ENCODE results near the gene TCEAL4.
A peak's percentile ranks its signal among the peaks of the same experiment; 100 is the strongest.

The TCEAL4 gene

GRCh38 chrX:103554687-103555424, 30.5 kb upstream of the TCEAL4 start:
- H3K27ac ChIP-seq (ENCODE audit: low read depth in 2 of 2, low read length in 2 of 2) = no peak overlapping the region
- peak overlapping the region; percentile 17 to 71 for H3K4me3 ChIP-seq (ENCODE audit: low read length in 2 of 2)
- H3K9me3 ChIP-seq (ENCODE audit: control insufficient read depth in 2 of 2, low read length in 2 of 2) = no peaks in the 10 kb centered on the region
- no peaks in the 10 kb centered on the region for H3K36me3 ChIP-seq (ENCODE audit: control insufficient read depth in 2 of 2, insufficient read depth in 2 of 2, low read length in 2 of 2)
- H3K4me1 ChIP-seq (ENCODE audit: control insufficient read depth in 2 of 2, insufficient read depth in 2 of 2, low read length in 2 of 2) = no peaks in the 10 kb centered on the region
- H3K9ac ChIP-seq (ENCODE audit: low read depth in 1 of 2, low read length in 2 of 2) = no peak overlapping the region
- no peaks in the 10 kb centered on the region for H3K27me3 ChIP-seq (ENCODE audit: control insufficient read depth in 2 of 2, insufficient read depth in 2 of 2, low read length in 2 of 2)

GRCh38 chrX:103556963-103557612, 28.2 kb upstream of the TCEAL4 start:
- Histone ChIP-seq H3K9me3 (ENCODE audit: control insufficient read depth in 2 of 2, low read length in 2 of 2) (no peaks in the 10 kb centered on the region), H3K4me1 (ENCODE audit: control insufficient read depth in 2 of 2, insufficient read depth in 2 of 2, low read length in 2 of 2) (no peaks in the 10 kb centered on the region), H3K27me3 (ENCODE audit: control insufficient read depth in 2 of 2, insufficient read depth in 2 of 2, low read length in 2 of 2) (no peaks in the 10 kb centered on the region), H3K4me3 (ENCODE audit: low read length in 2 of 2) (no peak overlapping the region), H3K36me3 (ENCODE audit: control insufficient read depth in 2 of 2, insufficient read depth in 2 of 2, low read length in 2 of 2) (no peaks in the 10 kb centered on the region), H3K27ac (ENCODE audit: low read depth in 2 of 2, low read length in 2 of 2) (no peak overlapping the region), H3K9ac (ENCODE audit: low read depth in 1 of 2, low read length in 2 of 2) (no peak overlapping the region)

- Histone ChIP-seq H3K27ac (ENCODE audit: low read depth in 2 of 2, low read length in 2 of 2) (no peak overlapping the region), H3K4me1 (ENCODE audit: control insufficient read depth in 2 of 2, insufficient read depth in 2 of 2, low read length in 2 of 2) (no peaks in the 10 kb centered on the region), H3K4me3 (ENCODE audit: low read length in 2 of 2) (no peak overlapping the region), H3K27me3 (ENCODE audit: control insufficient read depth in 2 of 2, insufficient read depth in 2 of 2, low read length in 2 of 2) (no peaks in the 10 kb centered on the region), H3K9me3 (ENCODE audit: control insufficient read depth in 2 of 2, low read length in 2 of 2) (no peaks in the 10 kb centered on the region), H3K36me3 (ENCODE audit: control insufficient read depth in 2 of 2, insufficient read depth in 2 of 2, low read length in 2 of 2) (no peaks in the 10 kb centered on the region), H3K9ac (ENCODE audit: low read depth in 1 of 2, low read length in 2 of 2) (no peak overlapping the region)
These were observed 25.1 kb upstream of the TCEAL4 start for GRCh38 chrX:103560256-103560655.

GRCh38 chrX:103562801-103563200, 22.5 kb upstream of the TCEAL4 start:
- Histone ChIP-seq H3K9me3 (ENCODE audit: control insufficient read depth in 2 of 2, low read length in 2 of 2) (no peaks in the 10 kb centered on the region), H3K9ac (ENCODE audit: low read depth in 1 of 2, low read length in 2 of 2) (no peak overlapping the region)

GRCh38 chrX:103565197-103565596, 20.1 kb upstream of the TCEAL4 start:
- H3K9me3 ChIP-seq (ENCODE audit: control insufficient read depth in 2 of 2, low read length in 2 of 2) = no peaks in the 10 kb centered on the region
- no peaks in the 10 kb centered on the region for H3K36me3 ChIP-seq (ENCODE audit: control insufficient read depth in 2 of 2, insufficient read depth in 2 of 2, low read length in 2 of 2)
- no peak overlapping the region for H3K4me3 ChIP-seq (ENCODE audit: low read length in 2 of 2)
- H3K27ac ChIP-seq (ENCODE audit: low read depth in 2 of 2, low read length in 2 of 2) = no peak overlapping the region
- H3K27me3 ChIP-seq (ENCODE audit: control insufficient read depth in 2 of 2, insufficient read depth in 2 of 2, low read length in 2 of 2) = no peaks in the 10 kb centered on the region
- H3K4me1 ChIP-seq (ENCODE audit: control insufficient read depth in 2 of 2, insufficient read depth in 2 of 2, low read length in 2 of 2) = no peaks in the 10 kb centered on the region
- no peak overlapping the region for H3K9ac ChIP-seq (ENCODE audit: low read depth in 1 of 2, low read length in 2 of 2)

More at GRCh38 chrX:103562801-103563200, 22.5 kb upstream of the TCEAL4 start:
- Histone ChIP-seq H3K4me1 (ENCODE audit: control insufficient read depth in 2 of 2, insufficient read depth in 2 of 2, low read length in 2 of 2) (no peaks in the 10 kb centered on the region), H3K27ac (ENCODE audit: low read depth in 2 of 2, low read length in 2 of 2) (no peak overlapping the region), H3K4me3 (ENCODE audit: low read length in 2 of 2) (no peak overlapping the region), H3K27me3 (ENCODE audit: control insufficient read depth in 2 of 2, insufficient read depth in 2 of 2, low read length in 2 of 2) (no peaks in the 10 kb centered on the region), H3K36me3 (ENCODE audit: control insufficient read depth in 2 of 2, insufficient read depth in 2 of 2, low read length in 2 of 2) (no peaks in the 10 kb centered on the region)

- Histone ChIP-seq H3K27me3 (ENCODE audit: control insufficient read depth in 2 of 2, insufficient read depth in 2 of 2, low read length in 2 of 2) (no peaks in the 10 kb centered on the region), H3K36me3 (ENCODE audit: control insufficient read depth in 2 of 2, insufficient read depth in 2 of 2, low read length in 2 of 2) (no peaks in the 10 kb centered on the region), H3K4me1 (ENCODE audit: control insufficient read depth in 2 of 2, insufficient read depth in 2 of 2, low read length in 2 of 2) (no peaks in the 10 kb centered on the region), H3K9ac (ENCODE audit: low read depth in 1 of 2, low read length in 2 of 2) (no peak overlapping the region), H3K4me3 (ENCODE audit: low read length in 2 of 2) (no peak overlapping the region), H3K9me3 (ENCODE audit: control insufficient read depth in 2 of 2, low read length in 2 of 2) (no peaks in the 10 kb centered on the region), H3K27ac (ENCODE audit: low read depth in 2 of 2, low read length in 2 of 2) (no peak overlapping the region)
These were observed 19.6 kb upstream of the TCEAL4 start for GRCh38 chrX:103565752-103566151.

GRCh38 chrX:103571121-103571520, 14.2 kb upstream of the TCEAL4 start:
- Histone ChIP-seq H3K36me3 (ENCODE audit: control insufficient read depth in 2 of 2, insufficient read depth in 2 of 2, low read length in 2 of 2) (no peaks in the 10 kb centered on the region), H3K27ac (ENCODE audit: low read depth in 2 of 2, low read length in 2 of 2) (no peak overlapping the region), H3K4me1 (ENCODE audit: control insufficient read depth in 2 of 2, insufficient read depth in 2 of 2, low read length in 2 of 2) (no peaks in the 10 kb centered on the region), H3K27me3 (ENCODE audit: control insufficient read depth in 2 of 2, insufficient read depth in 2 of 2, low read length in 2 of 2) (peaks cover 0 to 2% of the 10 kb centered on the region in 2 donors), H3K9me3 (ENCODE audit: control insufficient read depth in 2 of 2, low read length in 2 of 2) (no peaks in the 10 kb centered on the region), H3K9ac (ENCODE audit: low read depth in 1 of 2, low read length in 2 of 2) (no peak overlapping the region), H3K4me3 (ENCODE audit: low read length in 2 of 2) (no peak overlapping the region)

- Histone ChIP-seq H3K4me1 (ENCODE audit: control insufficient read depth in 2 of 2, insufficient read depth in 2 of 2, low read length in 2 of 2) (no peaks in the 10 kb centered on the region), H3K36me3 (ENCODE audit: control insufficient read depth in 2 of 2, insufficient read depth in 2 of 2, low read length in 2 of 2) (no peaks in the 10 kb centered on the region), H3K9me3 (ENCODE audit: control insufficient read depth in 2 of 2, low read length in 2 of 2) (no peaks in the 10 kb centered on the region), H3K9ac (ENCODE audit: low read depth in 1 of 2, low read length in 2 of 2) (no peak overlapping the region), H3K27me3 (ENCODE audit: control insufficient read depth in 2 of 2, insufficient read depth in 2 of 2, low read length in 2 of 2) (peaks cover 0 to 2% of the 10 kb centered on the region in 2 donors), H3K4me3 (ENCODE audit: low read length in 2 of 2) (no peak overlapping the region), H3K27ac (ENCODE audit: low read depth in 2 of 2, low read length in 2 of 2) (no peak overlapping the region)
These were observed 13.6 kb upstream of the TCEAL4 start for GRCh38 chrX:103571726-103572125.

- Histone ChIP-seq H3K4me3 (ENCODE audit: low read length in 2 of 2) (no peak overlapping the region), H3K27ac (ENCODE audit: low read depth in 2 of 2, low read length in 2 of 2) (no peak overlapping the region), H3K9me3 (ENCODE audit: control insufficient read depth in 2 of 2, low read length in 2 of 2) (no peaks in the 10 kb centered on the region), H3K27me3 (ENCODE audit: control insufficient read depth in 2 of 2, insufficient read depth in 2 of 2, low read length in 2 of 2) (peaks cover 0 to 2% of the 10 kb centered on the region in 2 donors), H3K36me3 (ENCODE audit: control insufficient read depth in 2 of 2, insufficient read depth in 2 of 2, low read length in 2 of 2) (no peaks in the 10 kb centered on the region), H3K4me1 (ENCODE audit: control insufficient read depth in 2 of 2, insufficient read depth in 2 of 2, low read length in 2 of 2) (no peaks in the 10 kb centered on the region), H3K9ac (ENCODE audit: low read depth in 1 of 2, low read length in 2 of 2) (no peak overlapping the region)
These were observed 12.1 kb upstream of the TCEAL4 start for GRCh38 chrX:103573202-103573601.

GRCh38 chrX:103584596-103584995, 719 bp upstream of the TCEAL4 start:
- Histone ChIP-seq H3K9me3 (ENCODE audit: control insufficient read depth in 2 of 2, low read length in 2 of 2) (no peaks in the 10 kb centered on the region), H3K4me3 (ENCODE audit: low read length in 2 of 2) (no peak overlapping the region), H3K4me1 (ENCODE audit: control insufficient read depth in 2 of 2, insufficient read depth in 2 of 2, low read length in 2 of 2) (no peaks in the 10 kb centered on the region), H3K27me3 (ENCODE audit: control insufficient read depth in 2 of 2, insufficient read depth in 2 of 2, low read length in 2 of 2) (no peaks in the 10 kb centered on the region), H3K36me3 (ENCODE audit: control insufficient read depth in 2 of 2, insufficient read depth in 2 of 2, low read length in 2 of 2) (no peaks in the 10 kb centered on the region), H3K9ac (ENCODE audit: low read depth in 1 of 2, low read length in 2 of 2) (no peak overlapping the region), H3K27ac (ENCODE audit: low read depth in 2 of 2, low read length in 2 of 2) (no peak overlapping the region)

Measured in mucosa of rectum (tissue), 2 donors.